ENCODE data around the gene PCDH1.

The PCDH1 gene

DNA sequence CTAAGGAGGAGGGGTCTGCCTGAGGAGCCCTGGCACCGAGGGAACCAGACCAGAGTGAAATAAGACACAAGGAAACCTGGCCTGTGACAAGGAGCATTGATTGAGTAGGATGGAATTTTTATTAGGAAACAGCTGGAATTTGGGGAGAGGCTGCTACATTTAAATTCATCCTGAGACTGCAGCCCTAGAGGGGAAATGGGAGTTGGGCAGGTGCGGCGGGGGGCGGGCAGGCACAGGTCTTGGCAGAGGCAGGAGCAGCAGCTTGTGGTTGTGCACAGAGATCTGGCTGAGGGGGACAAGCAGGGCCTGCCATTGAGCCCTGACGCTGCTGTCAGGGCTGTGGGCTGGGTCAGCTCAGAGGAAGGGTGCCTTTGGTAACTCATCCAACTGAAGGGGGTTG, 71.6 kb downstream of the PCDH1 start:
- TF ChIP-seq EZH2phosphoT487 (IDR thresholded peaks at IDR 0.05; ENCODE audit: borderline replicate concordance) (no peak), CTCF (conservative IDR thresholded peaks at IDR 0.05; ENCODE audit: low read length) (no peak)
- H2AFZ ChIP-seq (ENCODE audit: low read length) = 0 out of 2 replicates have a peak overlapping the region, but pooled peaks have one; percentile 29
- H3K4me1 ChIP-seq (ENCODE audit: insufficient read depth, low read length, poor library complexity, severe bottlenecking) = peaks cover 27% of the 10 kb centered on the region
- no peak overlapping the region for H3K4me2 ChIP-seq (ENCODE audit: low read depth, low read length, poor library complexity, severe bottlenecking)
- H3K9ac ChIP-seq (ENCODE audit: low read depth, low read length, poor library complexity, severe bottlenecking) = no peak overlapping the region
- H3K9me2 ChIP-seq (replicated peaks; ENCODE audit: low read depth, low read length) = no peaks in the 10 kb centered on the region
- H3K4me3 ChIP-seq (ENCODE audit: low read length, poor library complexity, severe bottlenecking) = no peak overlapping the region
- no peaks in the 10 kb centered on the region for H3K27me3 ChIP-seq (ENCODE audit: insufficient read depth, low read length, poor library complexity, severe bottlenecking)
- H4K20me1 ChIP-seq (ENCODE audit: insufficient read depth, low read length, poor library complexity, severe bottlenecking) = no peaks in the 10 kb centered on the region
- H3K9me3 ChIP-seq (ENCODE audit: insufficient read depth, low read depth, low read length) = no peaks in the 10 kb centered on the region
- no peaks in the 10 kb centered on the region for H3K79me2 ChIP-seq (ENCODE audit: insufficient read depth, low read length)
- H3F3A ChIP-seq (ENCODE audit: low read depth) = no peaks in the 10 kb centered on the region
- no peaks in the 10 kb centered on the region for H3K36me3 ChIP-seq (ENCODE audit: insufficient read depth, low read length)

DNA sequence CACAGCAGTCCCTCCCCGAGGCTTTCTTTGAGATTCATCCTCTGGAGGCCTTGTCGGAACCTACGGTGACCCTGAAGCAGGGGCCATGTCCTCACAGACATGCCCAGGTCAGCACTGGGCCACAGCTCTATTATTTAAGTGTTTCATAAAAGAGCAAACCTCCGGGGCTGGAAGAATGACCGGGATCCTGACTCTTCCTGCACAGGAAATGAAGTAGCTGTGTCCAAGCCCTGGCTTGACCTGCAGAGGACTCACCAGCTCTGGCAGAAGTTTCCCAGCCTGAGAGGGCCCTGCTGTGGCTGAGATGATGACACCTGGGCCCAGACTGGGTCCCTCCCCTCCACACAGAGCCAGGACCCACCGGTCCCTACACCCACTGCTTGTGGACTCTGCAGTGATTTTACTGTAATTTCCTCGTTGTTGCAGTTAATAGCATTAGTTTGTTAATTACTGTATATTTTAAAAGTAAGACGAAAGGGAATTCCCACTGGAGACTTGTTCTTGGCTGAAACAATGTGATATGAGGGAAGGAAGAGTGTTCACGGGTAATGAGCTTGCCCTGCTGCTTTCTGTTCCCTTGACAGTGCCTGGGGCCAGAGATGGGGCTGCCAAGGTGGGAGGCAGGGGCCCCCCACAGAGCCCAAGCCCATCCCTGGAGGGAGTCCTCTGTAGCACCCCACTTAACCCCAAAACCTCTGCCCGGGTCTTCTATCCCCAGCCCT, 72.2 kb downstream of the PCDH1 start:
- peaks cover 27% of the 10 kb centered on the region for H3K4me1 ChIP-seq (ENCODE audit: insufficient read depth, low read length, poor library complexity, severe bottlenecking)
- H2AFZ ChIP-seq (ENCODE audit: low read length) = no peak overlapping the region
- H4K20me1 ChIP-seq (ENCODE audit: insufficient read depth, low read length, poor library complexity, severe bottlenecking) = no peaks in the 10 kb centered on the region
- H3K4me3 ChIP-seq (ENCODE audit: low read length, poor library complexity, severe bottlenecking) = no peak overlapping the region
- TF ChIP-seq CTCF (conservative IDR thresholded peaks at IDR 0.05; ENCODE audit: low read length) = no peak
- TF ChIP-seq EZH2phosphoT487 (IDR thresholded peaks at IDR 0.05; ENCODE audit: borderline replicate concordance) = no peak
- H3K9me2 ChIP-seq (replicated peaks; ENCODE audit: low read depth, low read length) = no peaks in the 10 kb centered on the region
- H3K9me3 ChIP-seq (ENCODE audit: insufficient read depth, low read depth, low read length) = no peaks in the 10 kb centered on the region
- H3K79me2 ChIP-seq (ENCODE audit: insufficient read depth, low read length) = no peaks in the 10 kb centered on the region
- no peaks in the 10 kb centered on the region for H3K36me3 ChIP-seq (ENCODE audit: insufficient read depth, low read length)
- H3K27me3 ChIP-seq (ENCODE audit: insufficient read depth, low read length, poor library complexity, severe bottlenecking) = no peaks in the 10 kb centered on the region
- H3K9ac ChIP-seq (ENCODE audit: low read depth, low read length, poor library complexity, severe bottlenecking) = no peak overlapping the region
- no peaks in the 10 kb centered on the region for H3F3A ChIP-seq (ENCODE audit: low read depth)
- no peak overlapping the region for H3K4me2 ChIP-seq (ENCODE audit: low read depth, low read length, poor library complexity, severe bottlenecking)

DNA sequence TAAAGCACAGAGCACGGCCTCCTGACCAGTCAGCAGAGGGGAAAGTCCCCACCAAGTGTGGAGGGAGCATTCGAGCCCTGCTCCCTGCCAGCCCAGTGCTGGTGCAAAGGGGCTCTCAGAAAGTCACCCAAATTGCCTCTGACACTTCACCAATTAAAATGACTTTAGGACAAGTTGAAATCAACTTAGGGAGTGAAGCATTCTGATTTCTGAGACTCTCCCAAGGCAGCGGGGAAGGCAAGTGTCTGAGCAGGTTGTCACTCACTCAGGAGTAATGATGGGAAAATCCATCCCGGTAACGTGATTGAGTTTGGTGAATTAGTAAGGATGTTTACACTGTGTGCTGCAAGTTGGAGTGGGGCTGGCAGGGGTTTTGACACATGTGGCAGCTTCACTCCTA, 73.7 kb downstream of the PCDH1 start:
- Histone ChIP-seq H3K9ac (ENCODE audit: low read depth, low read length, poor library complexity, severe bottlenecking) (no peak overlapping the region), H3K27me3 (ENCODE audit: insufficient read depth, low read length, poor library complexity, severe bottlenecking) (no peaks in the 10 kb centered on the region), H4K20me1 (ENCODE audit: insufficient read depth, low read length, poor library complexity, severe bottlenecking) (no peaks in the 10 kb centered on the region), H3K4me3 (ENCODE audit: low read length, poor library complexity, severe bottlenecking) (no peak overlapping the region), H3K9me3 (ENCODE audit: insufficient read depth, low read depth, low read length) (no peaks in the 10 kb centered on the region), H3K4me2 (ENCODE audit: low read depth, low read length, poor library complexity, severe bottlenecking) (no peak overlapping the region), H3K79me2 (ENCODE audit: insufficient read depth, low read length) (no peaks in the 10 kb centered on the region), H2AFZ (ENCODE audit: low read length) (no peak overlapping the region), H3K4me1 (ENCODE audit: insufficient read depth, low read length, poor library complexity, severe bottlenecking) (peaks cover 27% of the 10 kb centered on the region), H3K36me3 (ENCODE audit: insufficient read depth, low read length) (no peaks in the 10 kb centered on the region), H3K9me2 (replicated peaks; ENCODE audit: low read depth, low read length) (no peaks in the 10 kb centered on the region), H3F3A (ENCODE audit: low read depth) (no peaks in the 10 kb centered on the region)
- TF ChIP-seq EZH2phosphoT487 (IDR thresholded peaks at IDR 0.05; ENCODE audit: borderline replicate concordance) (no peak), CTCF (conservative IDR thresholded peaks at IDR 0.05; ENCODE audit: low read length) (no peak)
